Measurements from ENCODE around the gene SLC11A2.
"Not testable (repeated sequence)": the region's sequence is repeated elsewhere in the genome, so short reads cannot be mapped to it uniquely, and the experiment has no call there.

SLC11A2 gene

GRCh38 chr12:51025338-51025835 is 797 bp downstream of the SLC11A2 start:
- no peak for DNase-seq (ENCODE audit: low spot score)

GRCh38 chr12:51023625-51024382 is 2.4 kb downstream of the SLC11A2 start:
- no peak for DNase-seq (ENCODE audit: low spot score)

GRCh38 chr12:51021694-51022093 is 4.5 kb downstream of the SLC11A2 start:
- no peak for DNase-seq (ENCODE audit: low spot score)

GRCh38 chr12:51020448-51021182 is 5.6 kb downstream of the SLC11A2 start:
- DNase-seq (ENCODE audit: low spot score), result peak; percentile 77

GRCh38 chr12:51019927-51020326 is 6.3 kb downstream of the SLC11A2 start:
- no peak for DNase-seq (ENCODE audit: low spot score)

- no peak for DNase-seq (ENCODE audit: low spot score)
These were observed 7.2 kb downstream of the SLC11A2 start for GRCh38 chr12:51018956-51019355.

GRCh38 chr12:51017452-51017851 is 8.7 kb downstream of the SLC11A2 start:
- DNase-seq (ENCODE audit: low spot score), result no peak

GRCh38 chr12:51014467-51014866 is 11.7 kb downstream of the SLC11A2 start:
- DNase-seq (ENCODE audit: low spot score), result not testable (repeated sequence)

GRCh38 chr12:51013441-51013840 is 12.7 kb downstream of the SLC11A2 start:
- no peak for DNase-seq (ENCODE audit: low spot score)

- DNase-seq (ENCODE audit: low spot score), result no peak
These were observed 13.5 kb downstream of the SLC11A2 start for GRCh38 chr12:51012570-51013236.

GRCh38 chr12:51011955-51012354 is 14.2 kb downstream of the SLC11A2 start:
- DNase-seq (ENCODE audit: low spot score), result no peak

GRCh38 chr12:51009056-51009440 is 17.1 kb downstream of the SLC11A2 start:
- peak; percentile 94 for DNase-seq (ENCODE audit: low spot score)

- no peak for DNase-seq (ENCODE audit: low spot score)
These were observed 17.7 kb downstream of the SLC11A2 start for GRCh38 chr12:51008329-51009055.

GRCh38 chr12:51005671-51006070 is 20.5 kb downstream of the SLC11A2 start:
- no peak for DNase-seq (ENCODE audit: low spot score)

GRCh38 chr12:51005030-51005429 is 21.2 kb downstream of the SLC11A2 start:
- no peak for DNase-seq (ENCODE audit: low spot score)

- no peak for DNase-seq (ENCODE audit: low spot score)
These were observed 21.7 kb downstream of the SLC11A2 start for GRCh38 chr12:51004504-51004903.

- DNase-seq (ENCODE audit: low spot score), result no peak
These were observed 24.4 kb downstream of the SLC11A2 start for GRCh38 chr12:51001799-51002198.

- DNase-seq (ENCODE audit: low spot score), result no peak
These were observed 25.9 kb downstream of the SLC11A2 start for GRCh38 chr12:51000245-51000644.

GRCh38 chr12:50999093-50999492 is 27.1 kb downstream of the SLC11A2 start:
- DNase-seq (ENCODE audit: low spot score), result no peak

GRCh38 chr12:50992819-50993218 is 33.4 kb downstream of the SLC11A2 start:
- peak; percentile 73 for DNase-seq (ENCODE audit: low spot score)

- DNase-seq (ENCODE audit: low spot score), result no peak
These were observed 34.9 kb downstream of the SLC11A2 start for GRCh38 chr12:50991291-50991690.

- DNase-seq (ENCODE audit: low spot score), result no peak
These were observed 35.4 kb downstream of the SLC11A2 start for GRCh38 chr12:50990791-50991190.

All from Ammon's horn (tissue), 1 donor.